HepG2 (cell line): ENCODE results near the gene PTEN. TPM values are rescaled to one million over a fixed set of nuclear protein-coding genes. Genes with fewer than 3 reads are reported as not detected.

Experiments
- HNF1B ChIP-seq: sonication (generic); formaldehyde crosslinking; IDR thresholded peaks from 2 replicates; pipeline ENCODE4 v1.5.1; 2020; ENCODE audit warnings: mild to moderate bottlenecking, moderate library complexity, missing genetic modification reagents
- IRX3 ChIP-seq: sonication (generic); formaldehyde crosslinking; IDR thresholded peaks from 2 replicates; pipeline ENCODE4 v1.8.1; 2023; ENCODE audit warnings: mild to moderate bottlenecking, low read depth, missing genetic modification reagents, borderline replicate concordance
- KDM2A ChIP-seq: sonication (generic); formaldehyde crosslinking; IDR thresholded peaks from 2 replicates; pipeline ENCODE4 v1.4.0; 2020; ENCODE audit warnings: low read depth, missing genetic modification reagents, borderline replicate concordance
- MEF2D ChIP-seq: sonication (generic); formaldehyde crosslinking; IDR thresholded peaks from 2 replicates; pipeline ENCODE4 v1.5.1; 2020; ENCODE audit warnings: mild to moderate bottlenecking, missing genetic modification reagents
- MXI1 ChIP-seq: IDR thresholded peaks from 3 replicates; pipeline ENCODE4 v1.6.1; 2012; ENCODE audit warnings: low read depth, low read length, inconsistent platforms, borderline replicate concordance
- RXRA ChIP-seq: sonication (generic); formaldehyde crosslinking; IDR thresholded peaks from 2 replicates; pipeline ENCODE4 v1.5.1; 2020; ENCODE audit warnings: missing genetic modification reagents
- SMARCC2 ChIP-seq: fragments of 450-650 bp; IDR thresholded peaks from 2 replicates; pipeline ENCODE4 v1.6.1; 2017; ENCODE audit warnings: antibody characterized with exemption, mild to moderate bottlenecking
- SOX13 ChIP-seq, 3 experiments: fragments of 450-650 bp in 1 of 3; sonication (generic) in 1 of 3; formaldehyde crosslinking in 1 of 3; IDR thresholded peaks in 2 of 3; conservative IDR thresholded peaks in 1 of 3; 2 replicates each; pipeline versions ENCODE4 v1.5.0 to v1.6.1; 2016 to 2020; ENCODE audit warnings: antibody characterized with exemption in 1 of 3, mild to moderate bottlenecking in 1 of 3, missing compliant biosample characterization in 1 of 3, missing genetic modification reagents in 1 of 3, moderate library complexity in 1 of 3
- SOX6 ChIP-seq, 2 experiments: fragments of 450-650 bp in 1 of 2; sonication (generic) in 1 of 2; formaldehyde crosslinking in 1 of 2; IDR thresholded peaks; 2 replicates each; pipeline versions ENCODE4 v1.4.0 to v1.6.1; 2017 to 2020; ENCODE audit warnings: antibody characterized with exemption in 1 of 2, mild to moderate bottlenecking in 1 of 2, missing genetic modification reagents in 1 of 2
- SP4 ChIP-seq: sonication (generic); formaldehyde crosslinking; IDR thresholded peaks from 2 replicates; pipeline ENCODE4 v1.8.1; 2023; ENCODE audit warnings: mild to moderate bottlenecking, missing genetic modification reagents
- U2AF1 ChIP-seq: fragments of 200-400 bp; formaldehyde crosslinking; optimal IDR thresholded peaks from 2 replicates; pipeline ENCODE3; 2017; ENCODE audit warnings: mild to moderate bottlenecking, low read depth, low read length
- WIZ ChIP-seq: sonication (generic); formaldehyde crosslinking; IDR thresholded peaks from 2 replicates; pipeline ENCODE4 v1.5.1; 2020; ENCODE audit warnings: mild to moderate bottlenecking, missing genetic modification reagents
- ZBTB14 ChIP-seq: sonication (generic); formaldehyde crosslinking; IDR thresholded peaks from 2 replicates; pipeline ENCODE4 v1.4.0; 2020; ENCODE audit warnings: missing genetic modification reagents
- ZEB1 ChIP-seq: IDR thresholded peaks from 2 replicates; pipeline ENCODE4 v1.6.1; 2012; ENCODE audit warnings: mild to moderate bottlenecking, low read depth, inconsistent platforms; ENCODE audit not compliant: insufficient replicate concordance
- ZNF10 ChIP-seq: sonication (generic); formaldehyde crosslinking; IDR thresholded peaks from 2 replicates; pipeline ENCODE4 v1.4.0; 2020; ENCODE audit warnings: mild to moderate bottlenecking, low read depth, missing genetic modification reagents, borderline replicate concordance
- ZNF138 ChIP-seq: sonication (generic); formaldehyde crosslinking; IDR thresholded peaks from 2 replicates; pipeline ENCODE4 v1.5.0; 2020; ENCODE audit warnings: mild to moderate bottlenecking, low read depth, missing genetic modification reagents
- ZNF251 ChIP-seq: sonication (generic); formaldehyde crosslinking; IDR thresholded peaks from 2 replicates; pipeline ENCODE4 v1.9.0; 2021; ENCODE audit warnings: mild to moderate bottlenecking, missing genetic modification reagents
- ZNF530 ChIP-seq: sonication (generic); formaldehyde crosslinking; IDR thresholded peaks from 2 replicates; pipeline ENCODE4 v1.5.0; 2020; ENCODE audit warnings: low read depth, mild to moderate bottlenecking, missing genetic modification reagents
- ZNF557 ChIP-seq: sonication (generic); formaldehyde crosslinking; IDR thresholded peaks from 2 replicates; pipeline ENCODE4 v1.4.0; 2020; ENCODE audit warnings: missing genetic modification reagents
- ZNF580 ChIP-seq: IDR thresholded peaks from 2 replicates; pipeline ENCODE4 v1.6.1; 2016; ENCODE audit warnings: low read depth, borderline replicate concordance
- ZNF740 ChIP-seq: sonication (generic); formaldehyde crosslinking; IDR thresholded peaks from 2 replicates; pipeline ENCODE4 v1.4.0; 2020; ENCODE audit warnings: missing genetic modification reagents
- ZNF839 ChIP-seq: sonication (generic); formaldehyde crosslinking; IDR thresholded peaks from 2 replicates; pipeline ENCODE4 v1.4.0; 2020; ENCODE audit warnings: missing genetic modification reagents, mild to moderate bottlenecking, borderline replicate concordance
- ZSCAN22 ChIP-seq: sonication (generic); formaldehyde crosslinking; IDR thresholded peaks from 2 replicates; pipeline ENCODE4 v1.4.0; 2020; ENCODE audit warnings: mild to moderate bottlenecking, missing genetic modification reagents
- ZSCAN9 ChIP-seq: IDR thresholded peaks from 2 replicates; pipeline ENCODE4 v1.6.1; 2016; ENCODE audit warnings: borderline replicate concordance
- polyA plus RNA-seq, 8 experiments: library from polyadenylated mRNA; depleted of rRNA in 3 of 8; stranded (reverse) in 7 of 8; unstranded in 1 of 8; fragments of >200 nt; fragmentation: Illumina TruSeq in 4 of 8; extraction: Trizol in 4 of 8; gene quantifications; 2 replicates each; pipeline versions ENCODE4 v1.2.1 to v1.2.3, GENCODE V29; 2011 to 2016; ENCODE audit warnings: low read depth in 4 of 8, missing spikeins in 1 of 8, mixed read lengths in 1 of 8; ENCODE audit not compliant: insufficient read depth in 1 of 8
- total RNA-seq, 5 experiments: library from RNA; depleted of rRNA; stranded (reverse); fragments of >200 nt; fragmentation: Illumina TruSeq; extraction: Trizol; gene quantifications; 2 replicates each; pipeline ENCODE4 v1.2.3, GENCODE V29; 2016; ENCODE audit warnings: low read depth in 1 of 5

The PTEN gene
- total and polyA plus RNA-seq, 2 of the 13 experiments (the other 11 are each of a cell fraction or from before 2014, with no cell fraction given) = 30.3 to 61.3 TPM

- TF ChIP-seq ZNF138 (CRISPR knock-in tag) (peak; percentile 85; the same call in 1 of the 2 replicates), ZSCAN22 (no peak), KDM2A (no peak), ZNF530 (CRISPR knock-in tag) (no peak), SMARCC2 (no peak), HNF1B (CRISPR knock-in tag) (peak; percentile 43; the same call in 1 of the 2 replicates), ZNF557 (CRISPR knock-in tag) (no peak), RXRA (CRISPR knock-in tag) (no peak), MEF2D (CRISPR knock-in tag) (no peak), ZBTB14 (no peak), ZNF740 (no peak), ZEB1 (no peak), WIZ (CRISPR knock-in tag) (0 out of 2 replicates have a peak, but pooled peaks have one; percentile 19), ZNF251 (CRISPR knock-in tag) (no peak), SOX13 (IDR thresholded peaks at IDR 0.05) (no peak), SOX13 (CRISPR knock-in tag; conservative IDR thresholded peaks at IDR 0.05 in 1 of 2, IDR thresholded peaks at IDR 0.05 in 1 of 2) (no peak), MXI1 (no peak), SOX6 (IDR thresholded peaks at IDR 0.05) (no peak), SOX6 (CRISPR knock-in tag; IDR thresholded peaks at IDR 0.05) (no peak), IRX3 (no peak), SP4 (CRISPR knock-in tag) (no peak), ZSCAN9 (CRISPR knock-in tag) (no peak), ZNF839 (no peak; the same call in 1 of the 2 replicates), ZNF580 (peak; percentile 36; the same call in 1 of the 2 replicates), U2AF1 (no peak), ZNF10 (CRISPR knock-in tag) (no peak)
Measured at GRCh38 chr10:87861566-87861952, 1.9 kb upstream of the PTEN start (continued).
